PC-3 (cell line): Measurements from ENCODE around the gene NRXN2. TPM values are rescaled to one million over a fixed set of nuclear protein-coding genes. Genes with fewer than 3 reads are reported as not detected.

Source experiments
- ATAC-seq: fragments of 200-7000 bp; cut with Tn5 transposase; 2 replicates; pipeline ENCODE4 v1.9.1; 2020; ENCODE audit warnings: mild to moderate bottlenecking, moderate library complexity
- BruUV-seq: library from RNA; stranded (reverse); fragments of 400-500 nt; replicated peaks from 2 replicates; lab custom pipeline; 2021; lab: Mats Ljungman, UMichigan
- CTCF ChIA-PET: fragments of 300-600 bp; sonication (Branson Sonifier 250); formaldehyde crosslinking; loops from one replicate; lab custom pipeline; 2022; ENCODE audit warnings: antibody characterized with exemption; lab: Charles Lee
- POLR2A ChIA-PET: fragments of 300-600 bp; sonication (Branson Sonifier 250); formaldehyde crosslinking; loops from one replicate; lab custom pipeline; 2022; ENCODE audit warnings: antibody characterized with exemption; ENCODE audit not compliant: unreplicated experiment; lab: Charles Lee
- DNase-seq: peaks from one replicate; pipeline ENCODE4 v3.0.0-alpha.2; 2015
- H2AFZ ChIP-seq: fragments of 300-600 bp; sonication (generic); 2 replicates; pipeline ENCODE4 v1.6.0; 2016; ENCODE audit warnings: antibody characterized with exemption, low read length
- H3F3A ChIP-seq: fragments of 300-600 bp; sonication (generic); one replicate; pipeline ENCODE4 v1.6.0; 2017; ENCODE audit warnings: antibody characterized with exemption, low read length, control low read depth, mild to moderate bottlenecking; ENCODE audit not compliant: unreplicated experiment
- H3K27ac ChIP-seq: fragments of 300-600 bp; sonication (generic); 2 replicates; pipeline ENCODE4 v1.5.1; 2016; ENCODE audit warnings: mild to moderate bottlenecking, low read length
- H3K27me3 ChIP-seq: fragments of 300-600 bp; sonication (generic); 2 replicates; pipeline ENCODE4 v1.6.1; 2016; ENCODE audit warnings: low read length, mixed read lengths
- H3K36me3 ChIP-seq: fragments of 300-600 bp; sonication (generic); 2 replicates; pipeline ENCODE4 v1.6.1; 2016; ENCODE audit warnings: low read depth, mixed run types, low read length, mixed read lengths
- H3K4me1 ChIP-seq: fragments of 300-600 bp; sonication (generic); 2 replicates; pipeline ENCODE4 v1.5.1; 2016; ENCODE audit warnings: low read length; ENCODE audit not compliant: insufficient read depth
- H3K4me2 ChIP-seq: fragments of 300-600 bp; sonication (generic); 2 replicates; pipeline ENCODE4 v1.6.0; 2016; ENCODE audit warnings: low read length
- H3K4me3 ChIP-seq: fragments of 300-600 bp; sonication (generic); 2 replicates; pipeline ENCODE4 v1.5.1; 2016; ENCODE audit warnings: mild to moderate bottlenecking, low read length, mixed read lengths
- H3K79me2 ChIP-seq: fragments of 300-600 bp; sonication (generic); 2 replicates; pipeline ENCODE4 v1.6.1; 2017; ENCODE audit warnings: low read length, mixed read lengths
- H3K9ac ChIP-seq: fragments of 300-600 bp; sonication (generic); 2 replicates; pipeline ENCODE4 v1.6.0; 2016; ENCODE audit warnings: mild to moderate bottlenecking, low read length
- H3K9me2 ChIP-seq: fragments of 300-600 bp; sonication (generic); replicated peaks from 2 replicates; pipeline ENCODE4 v1.6.1; 2016; ENCODE audit warnings: mixed run types, low read length, mixed read lengths
- H3K9me3 ChIP-seq: fragments of 300-600 bp; sonication (generic); 2 replicates; pipeline ENCODE4 v1.6.1; 2016; ENCODE audit warnings: low read length, mixed read lengths
- H4K20me1 ChIP-seq: fragments of 300-600 bp; sonication (generic); 2 replicates; pipeline ENCODE4 v1.6.1; 2016; ENCODE audit warnings: low read length, mixed read lengths
- EZH2 ChIP-seq: fragments of 300-600 bp; sonication (generic); IDR thresholded peaks from one replicate; pipeline ENCODE4 v1.6.1; 2017; ENCODE audit warnings: antibody characterized with exemption, mild to moderate bottlenecking, low read length; ENCODE audit not compliant: unreplicated experiment
- EZH2phosphoT487 ChIP-seq: fragments of 300-600 bp; sonication (generic); IDR thresholded peaks from 2 replicates; pipeline ENCODE4 v1.6.1; 2018; ENCODE audit warnings: mild to moderate bottlenecking, antibody characterized with exemption, low read length, borderline replicate concordance
- intact Hi-C: fragments of 100-400 bp; cut with micrococcal nuclease; formaldehyde crosslinking; loops from 2 replicates; pipeline ENCODE4 v1.9.0; 2023
- total RNA-seq: library from RNA; depleted of rRNA; stranded (reverse); fragments of >200 nt; gene quantifications from 2 replicates; pipeline ENCODE4 v1.2.3, GENCODE V29; 2014
- TF ChIP-seq, protein P1 (sequence below): fragments of 300-600 bp; sonication (generic); conservative IDR thresholded peaks from 2 replicates; pipeline ENCODE4 v1.5.1; 2017; ENCODE audit warnings: antibody characterized with exemption, low read depth, mild to moderate bottlenecking, low read length

Gene NRXN2
- total RNA-seq, 1 experiment from 2014 or later, result not detected

DNA sequence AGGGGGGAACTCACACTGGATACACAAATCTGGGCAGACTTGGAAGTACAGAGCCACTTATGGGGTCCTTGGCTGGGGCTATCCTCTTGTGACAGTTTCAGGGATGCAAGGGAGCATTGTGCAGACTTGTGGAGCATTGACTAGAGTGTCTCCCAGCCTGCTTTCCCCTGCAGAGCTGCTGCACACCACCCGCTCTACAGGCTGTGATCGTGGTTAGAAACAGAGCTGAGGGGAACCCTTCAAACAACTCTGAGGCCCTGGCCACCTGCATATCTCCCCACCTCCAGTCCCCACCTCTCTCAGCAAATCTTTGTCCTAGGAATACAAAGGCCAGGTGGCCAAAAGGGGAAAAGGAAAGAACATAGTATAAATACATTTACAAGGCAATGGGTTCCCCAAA, 64.7 kb downstream of the NRXN2 start:
- intact Hi-C loops, result no loop called here
- CTCF ChIA-PET, result interaction anchor here (0.7 kb wide), 1 partner anchor 209 kb away, joined by 3 read pairs; no protein-coding TSS in a partner anchor

DNA sequence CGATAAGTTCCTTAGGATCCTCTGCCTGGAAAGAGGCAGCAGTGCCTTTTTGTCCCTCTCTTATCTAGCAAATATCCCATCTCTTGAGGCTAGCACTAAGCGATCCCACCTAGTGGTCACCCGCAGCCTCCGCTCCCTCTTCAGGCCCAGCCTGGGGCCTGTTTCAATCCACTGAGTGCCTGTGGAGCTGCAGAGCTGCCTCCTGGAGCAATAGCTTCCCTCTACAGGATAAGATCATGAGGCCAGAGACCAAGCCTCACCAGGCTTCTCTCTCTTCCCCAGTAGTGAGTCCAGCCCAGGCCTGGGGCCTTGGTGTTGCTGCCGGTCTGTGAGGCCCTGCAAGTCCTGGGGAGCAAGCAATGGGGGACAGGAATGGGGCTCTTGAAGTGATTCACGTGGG, 66.1 kb downstream of the NRXN2 start:
- ChIA-PET CTCF (no interaction called here), POLR2A (no interaction called here)
- no peak overlapping the region for H3K9ac ChIP-seq
- TF ChIP-seq, protein P1, sequence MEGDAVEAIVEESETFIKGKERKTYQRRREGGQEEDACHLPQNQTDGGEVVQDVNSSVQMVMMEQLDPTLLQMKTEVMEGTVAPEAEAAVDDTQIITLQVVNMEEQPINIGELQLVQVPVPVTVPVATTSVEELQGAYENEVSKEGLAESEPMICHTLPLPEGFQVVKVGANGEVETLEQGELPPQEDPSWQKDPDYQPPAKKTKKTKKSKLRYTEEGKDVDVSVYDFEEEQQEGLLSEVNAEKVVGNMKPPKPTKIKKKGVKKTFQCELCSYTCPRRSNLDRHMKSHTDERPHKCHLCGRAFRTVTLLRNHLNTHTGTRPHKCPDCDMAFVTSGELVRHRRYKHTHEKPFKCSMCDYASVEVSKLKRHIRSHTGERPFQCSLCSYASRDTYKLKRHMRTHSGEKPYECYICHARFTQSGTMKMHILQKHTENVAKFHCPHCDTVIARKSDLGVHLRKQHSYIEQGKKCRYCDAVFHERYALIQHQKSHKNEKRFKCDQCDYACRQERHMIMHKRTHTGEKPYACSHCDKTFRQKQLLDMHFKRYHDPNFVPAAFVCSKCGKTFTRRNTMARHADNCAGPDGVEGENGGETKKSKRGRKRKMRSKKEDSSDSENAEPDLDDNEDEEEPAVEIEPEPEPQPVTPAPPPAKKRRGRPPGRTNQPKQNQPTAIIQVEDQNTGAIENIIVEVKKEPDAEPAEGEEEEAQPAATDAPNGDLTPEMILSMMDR, result 0 out of 2 replicates have a peak, but pooled peaks have one; percentile 10
- TF ChIP-seq EZH2 (no peak), EZH2phosphoT487 (no peak)
- no peak overlapping the region for H3K27ac ChIP-seq
- no peak for DNase-seq
- H3K4me1 ChIP-seq, result peaks cover 16% of the 10 kb centered on the region
- H3K79me2 ChIP-seq, result no peaks in the 10 kb centered on the region
- H3K27me3 ChIP-seq, result no peaks in the 10 kb centered on the region
- no peak overlapping the region for H2AFZ ChIP-seq
- no peak overlapping the region for H3K4me2 ChIP-seq
- no peak overlapping the region for H3K4me3 ChIP-seq
- intact Hi-C loops, result no loop called here
- BruUV-seq, result no TSS peak
- H3K9me2 ChIP-seq, result no peaks in the 10 kb centered on the region
- no peak for ATAC-seq
- H3K9me3 ChIP-seq, result no peaks in the 10 kb centered on the region
- no peaks in the 10 kb centered on the region for H3K36me3 ChIP-seq
- H4K20me1 ChIP-seq, result no peaks in the 10 kb centered on the region
- no peaks in the 10 kb centered on the region for H3F3A ChIP-seq

More for the DNA sequence above, 64.7 kb downstream of the NRXN2 start:
- Histone ChIP-seq H4K20me1 (no peaks in the 10 kb centered on the region), H3F3A (no peaks in the 10 kb centered on the region), H3K9ac (no peak overlapping the region), H3K4me1 (peaks cover 16% of the 10 kb centered on the region), H3K36me3 (no peaks in the 10 kb centered on the region), H3K9me3 (no peaks in the 10 kb centered on the region), H3K4me2 (no peak overlapping the region), H3K79me2 (no peaks in the 10 kb centered on the region), H2AFZ (no peak overlapping the region), H3K9me2 (no peaks in the 10 kb centered on the region), H3K4me3 (no peak overlapping the region), H3K27me3 (no peaks in the 10 kb centered on the region), H3K27ac (no peak overlapping the region)
- POLR2A ChIA-PET, result no interaction called here
- ATAC-seq (no peak), DNase-seq (no peak)
- BruUV-seq, result no TSS peak
- TF ChIP-seq, protein P1, result no peak
- TF ChIP-seq EZH2, result no peak
- no peak for TF ChIP-seq EZH2phosphoT487

DNA sequence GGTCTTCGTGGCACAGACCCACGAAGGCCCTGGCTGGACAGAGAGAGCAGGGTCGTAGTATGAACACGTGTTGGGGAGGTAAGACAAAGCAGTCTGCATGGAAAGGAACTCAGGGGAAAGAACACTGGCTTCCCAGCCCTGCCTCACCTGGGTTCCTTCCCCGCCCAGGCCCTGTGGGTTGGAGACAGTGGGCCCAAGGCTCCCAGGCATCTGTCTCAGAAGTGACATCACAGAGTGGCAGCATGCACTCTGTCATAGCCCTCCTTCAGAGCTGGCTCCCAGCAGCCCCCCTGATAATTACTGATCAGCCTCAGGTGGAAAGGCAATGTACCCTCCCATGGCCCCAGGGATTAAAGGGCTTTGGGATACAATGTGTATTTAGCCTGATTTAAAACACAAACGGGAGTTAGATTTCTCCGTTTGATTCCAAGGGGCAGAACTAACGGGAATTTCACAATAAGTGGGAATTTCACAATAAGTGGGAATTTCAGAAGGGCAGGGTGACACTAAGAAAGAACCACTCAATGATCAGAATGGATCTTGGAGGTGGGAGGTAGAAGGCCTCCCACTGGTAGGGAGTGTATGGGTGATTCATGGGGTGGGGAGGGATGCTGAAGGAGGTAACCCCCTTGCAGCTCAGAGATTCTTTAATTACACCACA, 66.9 kb downstream of the NRXN2 start:
- intact Hi-C loops, result no loop called here
- no peak for DNase-seq
- no peaks in the 10 kb centered on the region for H3K36me3 ChIP-seq
- H3K9me3 ChIP-seq, result no peaks in the 10 kb centered on the region
- BruUV-seq, result no TSS peak
- H3K27ac ChIP-seq, result no peak overlapping the region
- ATAC-seq, result no peak
- H3K27me3 ChIP-seq, result no peaks in the 10 kb centered on the region
- no peaks in the 10 kb centered on the region for H3K9me2 ChIP-seq
- H2AFZ ChIP-seq, result no peak overlapping the region
- no peaks in the 10 kb centered on the region for H4K20me1 ChIP-seq
- H3K4me2 ChIP-seq, result no peak overlapping the region
- POLR2A ChIA-PET, result interaction anchor here (0.6 kb wide), 1 partner anchor 822 kb away, joined by 3 read pairs; no protein-coding TSS in a partner anchor
- CTCF ChIA-PET, result no interaction called here
- TF ChIP-seq EZH2phosphoT487 (no peak), EZH2 (no peak)
- TF ChIP-seq, protein P1, result no peak
- no peaks in the 10 kb centered on the region for H3F3A ChIP-seq
- no peak overlapping the region for H3K4me3 ChIP-seq
- peaks cover 16% of the 10 kb centered on the region for H3K4me1 ChIP-seq
- no peaks in the 10 kb centered on the region for H3K79me2 ChIP-seq
- H3K9ac ChIP-seq, result no peak overlapping the region
